ENCODE data around the gene TMEM163.

TMEM163 gene

GRCh38 chr2:134685967-134686366 lies 32.8 kb downstream of the TMEM163 start:
- no peak overlapping the region for H3K4me3 ChIP-seq (ENCODE audit: low read depth, low read length)
- DNase-seq (ENCODE audit: low read depth): no peak
- no peak for TF ChIP-seq CTCF (IDR thresholded peaks at IDR 0.05; ENCODE audit: control insufficient read depth, extremely low read depth, insufficient read depth)

- TF ChIP-seq CTCF (IDR thresholded peaks at IDR 0.05; ENCODE audit: control insufficient read depth, extremely low read depth, insufficient read depth): no peak
- H3K4me3 ChIP-seq (ENCODE audit: low read depth, low read length): no peak overlapping the region
- peak; percentile 7 for DNase-seq (ENCODE audit: low read depth)
Observed at GRCh38 chr2:134683561-134684112, 35.2 kb downstream of the TMEM163 start.

GRCh38 chr2:134682726-134683125 lies 36.1 kb downstream of the TMEM163 start:
- no peak overlapping the region for H3K4me3 ChIP-seq (ENCODE audit: low read depth, low read length)
- no peak for DNase-seq (ENCODE audit: low read depth)
- TF ChIP-seq CTCF (IDR thresholded peaks at IDR 0.05; ENCODE audit: control insufficient read depth, extremely low read depth, insufficient read depth): no peak

GRCh38 chr2:134681201-134681600 lies 37.6 kb downstream of the TMEM163 start:
- H3K4me3 ChIP-seq (ENCODE audit: low read depth, low read length): no peak overlapping the region
- DNase-seq (ENCODE audit: low read depth): no peak
- no peak for TF ChIP-seq CTCF (IDR thresholded peaks at IDR 0.05; ENCODE audit: control insufficient read depth, extremely low read depth, insufficient read depth)

GRCh38 chr2:134679745-134680144 lies 39.1 kb downstream of the TMEM163 start:
- no peak for DNase-seq (ENCODE audit: low read depth)
- no peak overlapping the region for H3K4me3 ChIP-seq (ENCODE audit: low read depth, low read length)
- no peak for TF ChIP-seq CTCF (IDR thresholded peaks at IDR 0.05; ENCODE audit: control insufficient read depth, extremely low read depth, insufficient read depth)

GRCh38 chr2:134679294-134679693 lies 39.5 kb downstream of the TMEM163 start:
- TF ChIP-seq CTCF (IDR thresholded peaks at IDR 0.05; ENCODE audit: control insufficient read depth, extremely low read depth, insufficient read depth): no peak
- DNase-seq (ENCODE audit: low read depth): no peak
- H3K4me3 ChIP-seq (ENCODE audit: low read depth, low read length): no peak overlapping the region

All from LNCaP clone FGC (cell line).